ENCODE measurements around the gene RAP1GAP. TPM values are rescaled to one million over a fixed set of nuclear protein-coding genes. Genes with fewer than 3 reads are reported as not detected.

The RAP1GAP gene
- total and polyA plus RNA-seq, 9 of the 15 experiments (the other 6 are each of a cell fraction or from before 2014, with no cell fraction given), result 0.29 to 30.2 (median 19.2) TPM

DNA sequence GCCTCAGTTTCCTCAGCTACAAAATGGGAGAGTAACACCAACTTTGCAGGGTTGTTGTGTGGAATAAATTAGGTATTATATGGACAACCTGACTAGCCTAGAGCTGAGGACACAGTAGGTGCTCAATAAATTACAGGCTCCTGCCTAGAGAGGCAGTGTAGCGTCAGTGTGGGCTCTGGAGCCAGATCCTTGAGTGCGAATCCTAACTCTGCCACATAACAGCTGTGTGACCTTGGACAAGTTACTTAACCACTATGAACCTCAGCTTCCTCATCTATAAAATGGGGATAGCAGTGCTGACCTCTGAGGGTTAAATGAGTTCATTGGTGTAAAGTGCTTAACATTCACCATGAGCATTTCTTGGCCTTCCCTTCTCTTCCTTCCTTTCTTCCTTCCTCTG, 33.1 kb downstream of the RAP1GAP start (continued):
- TF ChIP-seq, protein P1, sequence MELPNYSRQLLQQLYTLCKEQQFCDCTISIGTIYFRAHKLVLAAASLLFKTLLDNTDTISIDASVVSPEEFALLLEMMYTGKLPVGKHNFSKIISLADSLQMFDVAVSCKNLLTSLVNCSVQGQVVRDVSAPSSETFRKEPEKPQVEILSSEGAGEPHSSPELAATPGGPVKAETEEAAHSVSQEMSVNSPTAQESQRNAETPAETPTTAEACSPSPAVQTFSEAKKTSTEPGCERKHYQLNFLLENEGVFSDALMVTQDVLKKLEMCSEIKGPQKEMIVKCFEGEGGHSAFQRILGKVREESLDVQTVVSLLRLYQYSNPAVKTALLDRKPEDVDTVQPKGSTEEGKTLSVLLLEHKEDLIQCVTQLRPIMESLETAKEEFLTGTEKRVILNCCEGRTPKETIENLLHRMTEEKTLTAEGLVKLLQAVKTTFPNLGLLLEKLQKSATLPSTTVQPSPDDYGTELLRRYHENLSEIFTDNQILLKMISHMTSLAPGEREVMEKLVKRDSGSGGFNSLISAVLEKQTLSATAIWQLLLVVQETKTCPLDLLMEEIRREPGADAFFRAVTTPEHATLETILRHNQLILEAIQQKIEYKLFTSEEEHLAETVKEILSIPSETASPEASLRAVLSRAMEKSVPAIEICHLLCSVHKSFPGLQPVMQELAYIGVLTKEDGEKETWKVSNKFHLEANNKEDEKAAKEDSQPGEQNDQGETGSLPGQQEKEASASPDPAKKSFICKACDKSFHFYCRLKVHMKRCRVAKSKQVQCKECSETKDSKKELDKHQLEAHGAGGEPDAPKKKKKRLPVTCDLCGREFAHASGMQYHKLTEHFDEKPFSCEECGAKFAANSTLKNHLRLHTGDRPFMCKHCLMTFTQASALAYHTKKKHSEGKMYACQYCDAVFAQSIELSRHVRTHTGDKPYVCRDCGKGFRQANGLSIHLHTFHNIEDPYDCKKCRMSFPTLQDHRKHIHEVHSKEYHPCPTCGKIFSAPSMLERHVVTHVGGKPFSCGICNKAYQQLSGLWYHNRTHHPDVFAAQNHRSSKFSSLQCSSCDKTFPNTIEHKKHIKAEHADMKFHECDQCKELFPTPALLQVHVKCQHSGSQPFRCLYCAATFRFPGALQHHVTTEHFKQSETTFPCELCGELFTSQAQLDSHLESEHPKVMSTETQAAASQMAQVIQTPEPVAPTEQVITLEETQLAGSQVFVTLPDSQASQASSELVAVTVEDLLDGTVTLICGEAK (IDR thresholded peaks at IDR 0.05), result no peak
- TF ChIP-seq, protein P1 (CRISPR knock-in tag; IDR thresholded peaks at IDR 0.05), result 0 out of 2 replicates have a peak, but pooled peaks have one; percentile 11
- 0 out of 4 replicates have a peak, but pooled peaks of 1 of the 2 experiments have one; percentile 7 for TF ChIP-seq RCOR1 (IDR thresholded peaks at IDR 0.05; ENCODE audit: borderline replicate concordance in 1 of 2, low read depth in 2 of 2, low read length in 2 of 2)
- TF ChIP-seq ZNF668 (CRISPR knock-in tag; IDR thresholded peaks at IDR 0.05), result no peak
- TF ChIP-seq TCF3 (CRISPR knock-in tag; IDR thresholded peaks at IDR 0.05), result no peak
- peak; percentile 15 for TF ChIP-seq ZFP36 (IDR thresholded peaks at IDR 0.05; ENCODE audit: low read depth, low read length, partially characterized antibody)
- TF ChIP-seq NFE2L1 (tag; IDR thresholded peaks at IDR 0.05; ENCODE audit: borderline replicate concordance, low read depth), result no peak
- no peak for TF ChIP-seq SIN3B (IDR thresholded peaks at IDR 0.05; ENCODE audit: low read depth)
- peak; percentile 98 for TF ChIP-seq RBM25 (IDR thresholded peaks at IDR 0.05; ENCODE audit: low read depth, low read length, severe bottlenecking)
- no peak for TF ChIP-seq MTA3 (IDR thresholded peaks at IDR 0.05; ENCODE audit: borderline replicate concordance)
- no peak for TF ChIP-seq MCM5 (IDR thresholded peaks at IDR 0.05; ENCODE audit: low read depth)
- TF ChIP-seq HDAC2 (IDR thresholded peaks at IDR 0.05), result peak; percentile 86
- TF ChIP-seq, protein P2, sequence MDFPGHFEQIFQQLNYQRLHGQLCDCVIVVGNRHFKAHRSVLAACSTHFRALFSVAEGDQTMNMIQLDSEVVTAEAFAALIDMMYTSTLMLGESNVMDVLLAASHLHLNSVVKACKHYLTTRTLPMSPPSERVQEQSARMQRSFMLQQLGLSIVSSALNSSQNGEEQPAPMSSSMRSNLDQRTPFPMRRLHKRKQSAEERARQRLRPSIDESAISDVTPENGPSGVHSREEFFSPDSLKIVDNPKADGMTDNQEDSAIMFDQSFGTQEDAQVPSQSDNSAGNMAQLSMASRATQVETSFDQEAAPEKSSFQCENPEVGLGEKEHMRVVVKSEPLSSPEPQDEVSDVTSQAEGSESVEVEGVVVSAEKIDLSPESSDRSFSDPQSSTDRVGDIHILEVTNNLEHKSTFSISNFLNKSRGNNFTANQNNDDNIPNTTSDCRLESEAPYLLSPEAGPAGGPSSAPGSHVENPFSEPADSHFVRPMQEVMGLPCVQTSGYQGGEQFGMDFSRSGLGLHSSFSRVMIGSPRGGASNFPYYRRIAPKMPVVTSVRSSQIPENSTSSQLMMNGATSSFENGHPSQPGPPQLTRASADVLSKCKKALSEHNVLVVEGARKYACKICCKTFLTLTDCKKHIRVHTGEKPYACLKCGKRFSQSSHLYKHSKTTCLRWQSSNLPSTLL (IDR thresholded peaks at IDR 0.05), result no peak
- TF ChIP-seq, protein P3, sequence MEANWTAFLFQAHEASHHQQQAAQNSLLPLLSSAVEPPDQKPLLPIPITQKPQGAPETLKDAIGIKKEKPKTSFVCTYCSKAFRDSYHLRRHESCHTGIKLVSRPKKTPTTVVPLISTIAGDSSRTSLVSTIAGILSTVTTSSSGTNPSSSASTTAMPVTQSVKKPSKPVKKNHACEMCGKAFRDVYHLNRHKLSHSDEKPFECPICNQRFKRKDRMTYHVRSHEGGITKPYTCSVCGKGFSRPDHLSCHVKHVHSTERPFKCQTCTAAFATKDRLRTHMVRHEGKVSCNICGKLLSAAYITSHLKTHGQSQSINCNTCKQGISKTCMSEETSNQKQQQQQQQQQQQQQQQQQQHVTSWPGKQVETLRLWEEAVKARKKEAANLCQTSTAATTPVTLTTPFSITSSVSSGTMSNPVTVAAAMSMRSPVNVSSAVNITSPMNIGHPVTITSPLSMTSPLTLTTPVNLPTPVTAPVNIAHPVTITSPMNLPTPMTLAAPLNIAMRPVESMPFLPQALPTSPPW (CRISPR knock-in tag; IDR thresholded peaks at IDR 0.05), result no peak
- TF ChIP-seq HNRNPUL1 (IDR thresholded peaks at IDR 0.05; ENCODE audit: low read length), result no peak
- TF ChIP-seq NR3C1 (CRISPR knock-in tag; IDR thresholded peaks at IDR 0.05), result no peak
- peak; percentile 80 for TF ChIP-seq CHD4 (IDR thresholded peaks at IDR 0.05; ENCODE audit: insufficient read depth, insufficient replicate concordance, low read depth, low read length, poor library complexity, severe bottlenecking)

All from K562 (cell line).